SKM-1 (cell line): ENCODE results near the gene FOXP1.

Experiments used
- DNase-seq: peaks from one replicate; lab custom pipeline; 2025; ENCODE audit not compliant: unreplicated experiment; lab: John Stamatoyannopoulos, UW

Gene FOXP1

GRCh38 chr3:71053495-71053894 lies 530.0 kb downstream of the FOXP1 start:
- DNase-seq, result no peak

- DNase-seq, result no peak
Observed at GRCh38 chr3:71052716-71053115, 530.8 kb downstream of the FOXP1 start.

- no peak for DNase-seq
Observed at GRCh38 chr3:71051893-71052687, 531.4 kb downstream of the FOXP1 start.

GRCh38 chr3:71051259-71051595 lies 532.3 kb downstream of the FOXP1 start:
- DNase-seq, result no peak

- no peak for DNase-seq
Observed at GRCh38 chr3:71050538-71051258, 532.8 kb downstream of the FOXP1 start.

- no peak for DNase-seq
Observed at GRCh38 chr3:71050166-71050537, 533.4 kb downstream of the FOXP1 start.

- DNase-seq, result no peak
Observed at GRCh38 chr3:71048948-71049347, 534.6 kb downstream of the FOXP1 start.

- no peak for DNase-seq
Observed at GRCh38 chr3:71047616-71048531, 535.7 kb downstream of the FOXP1 start.

- no peak for DNase-seq
Observed at GRCh38 chr3:71046791-71047190, 536.7 kb downstream of the FOXP1 start.

GRCh38 chr3:71045917-71046282 lies 537.6 kb downstream of the FOXP1 start:
- no peak for DNase-seq

GRCh38 chr3:71045212-71045916 lies 538.2 kb downstream of the FOXP1 start:
- DNase-seq, result no peak

GRCh38 chr3:71042759-71043158 lies 540.8 kb downstream of the FOXP1 start:
- no peak for DNase-seq

- no peak for DNase-seq
Observed at GRCh38 chr3:71041371-71041770, 542.2 kb downstream of the FOXP1 start.

- no peak for DNase-seq
Observed at GRCh38 chr3:71039332-71039731, 544.2 kb downstream of the FOXP1 start.

- DNase-seq, result no peak
Observed at GRCh38 chr3:71037775-71038174, 545.8 kb downstream of the FOXP1 start.

GRCh38 chr3:71035886-71036285 lies 547.6 kb downstream of the FOXP1 start:
- no peak for DNase-seq

- DNase-seq, result no peak
Observed at GRCh38 chr3:71035314-71035713, 548.2 kb downstream of the FOXP1 start.

- DNase-seq, result no peak
Observed at GRCh38 chr3:71033681-71034220, 549.8 kb downstream of the FOXP1 start.

- DNase-seq, result no peak
Observed at GRCh38 chr3:71031914-71032521, 551.5 kb downstream of the FOXP1 start.

- DNase-seq, result no peak
Observed at GRCh38 chr3:71031181-71031580, 552.3 kb downstream of the FOXP1 start.
